ENCODE data around the gene OTX2. TPM values are rescaled to one million over a fixed set of nuclear protein-coding genes. Genes with fewer than 3 reads are reported as not detected.

The OTX2 gene
- total and polyA plus RNA-seq, 9 donors = 0.06 TPM; not detected in 8

DNA sequence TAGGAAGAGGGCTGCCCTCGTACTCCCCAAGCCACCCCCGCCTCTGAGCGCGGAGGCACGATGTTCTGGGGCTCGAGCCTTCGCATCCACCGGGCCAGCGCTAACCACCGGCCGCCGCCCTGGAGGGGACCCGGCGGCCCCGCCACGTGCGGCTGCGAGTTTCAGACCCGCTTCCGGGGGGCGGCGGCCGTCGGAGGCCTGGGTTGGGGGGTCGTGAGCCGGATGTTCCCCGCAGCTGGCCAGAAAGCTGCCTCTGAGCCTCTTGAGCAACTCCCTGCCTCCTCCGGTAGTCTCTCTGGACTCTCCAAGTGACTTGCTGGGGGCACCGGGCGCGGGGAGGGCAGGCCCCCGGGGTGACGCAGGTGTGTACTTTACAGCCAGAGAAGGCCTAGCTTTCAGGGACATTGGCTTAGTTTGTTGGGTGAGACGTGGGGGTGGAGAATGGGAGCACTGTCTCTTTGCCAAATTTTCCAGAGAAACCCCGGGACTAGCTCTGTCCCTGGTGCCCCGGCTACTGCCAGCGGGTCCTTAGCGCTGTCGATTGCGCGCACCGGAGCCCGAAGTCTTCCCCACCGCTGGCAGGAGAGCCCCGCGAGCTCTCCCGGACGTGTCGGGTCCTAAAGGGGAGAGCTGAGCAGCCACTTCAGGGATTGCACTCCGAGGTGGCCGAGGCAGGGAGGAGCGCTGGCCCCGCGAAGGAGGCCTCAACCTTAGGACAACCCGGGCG, 15.6 kb downstream of the OTX2 start:
- Histone ChIP-seq H3K36me3 (no peaks in the 10 kb centered on the region), H3K27me3 (no peaks in the 10 kb centered on the region), H3K27ac (no peak overlapping the region), H3K9me3 (peaks cover 0 to 4% of the 10 kb centered on the region in 2 donors), H3K4me1 (ENCODE audit: insufficient read depth) (no peaks in the 10 kb centered on the region), H3K4me3 (no peak overlapping the region)
- no peak for DNase-seq
- 2% methylated on average over 48 to 56 of the region's 56 CpGs for WGBS, 3 donors
- TF ChIP-seq, protein P1, sequence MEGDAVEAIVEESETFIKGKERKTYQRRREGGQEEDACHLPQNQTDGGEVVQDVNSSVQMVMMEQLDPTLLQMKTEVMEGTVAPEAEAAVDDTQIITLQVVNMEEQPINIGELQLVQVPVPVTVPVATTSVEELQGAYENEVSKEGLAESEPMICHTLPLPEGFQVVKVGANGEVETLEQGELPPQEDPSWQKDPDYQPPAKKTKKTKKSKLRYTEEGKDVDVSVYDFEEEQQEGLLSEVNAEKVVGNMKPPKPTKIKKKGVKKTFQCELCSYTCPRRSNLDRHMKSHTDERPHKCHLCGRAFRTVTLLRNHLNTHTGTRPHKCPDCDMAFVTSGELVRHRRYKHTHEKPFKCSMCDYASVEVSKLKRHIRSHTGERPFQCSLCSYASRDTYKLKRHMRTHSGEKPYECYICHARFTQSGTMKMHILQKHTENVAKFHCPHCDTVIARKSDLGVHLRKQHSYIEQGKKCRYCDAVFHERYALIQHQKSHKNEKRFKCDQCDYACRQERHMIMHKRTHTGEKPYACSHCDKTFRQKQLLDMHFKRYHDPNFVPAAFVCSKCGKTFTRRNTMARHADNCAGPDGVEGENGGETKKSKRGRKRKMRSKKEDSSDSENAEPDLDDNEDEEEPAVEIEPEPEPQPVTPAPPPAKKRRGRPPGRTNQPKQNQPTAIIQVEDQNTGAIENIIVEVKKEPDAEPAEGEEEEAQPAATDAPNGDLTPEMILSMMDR (IDR thresholded peaks at IDR 0.05) = no peak
- TF ChIP-seq POLR2A (IDR thresholded peaks at IDR 0.05) (no peak), EP300 (IDR thresholded peaks at IDR 0.05) (no peak)
- intact Hi-C loops (cut with DNase I) = no loop called here

DNA sequence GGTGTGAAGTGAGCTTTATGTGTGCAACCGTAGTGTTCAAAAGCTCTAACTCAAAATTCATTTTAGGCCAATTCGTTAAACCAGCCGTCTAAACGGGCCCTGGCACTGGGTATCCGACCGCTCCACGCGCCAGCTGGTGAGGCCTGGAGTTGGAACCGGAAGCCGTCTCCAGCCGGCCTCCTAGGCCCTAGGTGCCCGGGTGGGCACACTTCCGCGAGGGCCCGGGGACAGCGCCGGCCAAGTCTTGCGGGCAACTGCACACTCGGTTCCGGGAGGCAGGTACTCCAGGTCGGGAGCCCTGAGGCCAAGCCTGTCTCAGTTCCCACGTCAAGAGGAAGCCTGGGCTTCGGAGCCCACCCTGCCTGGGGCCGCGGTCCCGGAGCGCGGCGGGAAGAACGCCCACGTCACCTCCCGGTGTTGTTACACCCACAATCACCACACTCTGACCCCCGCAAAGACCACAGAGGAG, 16.2 kb downstream of the OTX2 start:
- no peak overlapping the region for H3K27ac ChIP-seq
- H3K9me3 ChIP-seq = peaks cover 0 to 3% of the 10 kb centered on the region in 2 donors
- 9 to 18% (median 12%) methylated on average over 13 to 33 of the region's 33 CpGs for WGBS, 3 donors
- intact Hi-C loops (cut with DNase I) = no loop called here
- no peaks in the 10 kb centered on the region for H3K36me3 ChIP-seq
- TF ChIP-seq, protein P1 (IDR thresholded peaks at IDR 0.05) = no peak
- no peak for TF ChIP-seq EP300 (IDR thresholded peaks at IDR 0.05)
- no peak for TF ChIP-seq POLR2A (IDR thresholded peaks at IDR 0.05)
- no peaks in the 10 kb centered on the region for H3K4me1 ChIP-seq (ENCODE audit: insufficient read depth)
- no peak overlapping the region for H3K4me3 ChIP-seq
- DNase-seq = no peak
- no peaks in the 10 kb centered on the region for H3K27me3 ChIP-seq

DNA sequence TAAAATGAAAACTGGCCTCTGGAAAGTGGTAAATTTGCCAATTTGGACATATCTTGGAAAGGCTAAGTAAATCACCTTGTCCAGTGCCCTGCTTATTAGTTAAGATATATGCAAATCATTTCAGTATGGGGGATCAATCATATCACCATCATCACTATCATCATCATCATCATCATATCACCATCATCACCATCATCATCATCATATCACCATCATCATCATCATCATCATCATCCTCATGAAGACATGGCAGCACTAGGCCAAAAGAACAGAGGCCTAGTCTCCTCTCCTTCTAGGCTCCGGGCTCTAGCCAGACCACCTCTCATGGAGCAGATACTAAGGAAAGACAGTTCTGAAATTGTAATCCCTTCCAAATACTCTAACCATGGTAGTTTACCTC, 20.3 kb downstream of the OTX2 start:
- Histone ChIP-seq H3K27me3 (no peaks in the 10 kb centered on the region), H3K27ac (no peak overlapping the region), H3K4me3 (no peak overlapping the region), H3K36me3 (no peaks in the 10 kb centered on the region), H3K9me3 (no peaks in the 10 kb centered on the region), H3K4me1 (ENCODE audit: insufficient read depth) (no peaks in the 10 kb centered on the region)
- no peak for DNase-seq
- TF ChIP-seq, protein P1 (IDR thresholded peaks at IDR 0.05) = no peak
- TF ChIP-seq EP300 (IDR thresholded peaks at IDR 0.05) = no peak
- no peak for TF ChIP-seq POLR2A (IDR thresholded peaks at IDR 0.05)
- 91 to 96% (median 94%) methylated on average over 1 of the region's 1 CpG for WGBS, 3 donors
- intact Hi-C loops (cut with DNase I) = no loop called here

DNA sequence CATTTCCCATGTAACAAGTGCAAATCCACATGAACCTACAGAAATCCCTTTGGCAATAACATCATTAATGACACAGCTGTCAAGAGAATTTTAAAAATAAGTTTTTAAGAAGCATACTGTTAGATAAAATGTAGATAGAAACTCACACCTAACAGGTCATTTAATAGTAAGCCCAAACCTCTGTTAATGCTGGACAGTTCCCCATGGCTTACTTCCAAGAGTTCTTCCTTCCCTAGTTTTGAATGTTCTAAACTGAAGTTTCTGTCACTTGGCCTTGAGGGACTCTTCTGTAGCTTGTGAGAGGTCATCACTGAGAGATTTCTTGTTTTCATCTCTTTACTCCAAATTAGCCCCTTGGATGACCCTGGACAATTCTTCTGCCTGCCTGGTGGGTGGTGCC, 22.7 kb downstream of the OTX2 start:
- intact Hi-C loops (cut with DNase I) = no loop called here
- Histone ChIP-seq H3K36me3 (no peaks in the 10 kb centered on the region), H3K27ac (no peak overlapping the region), H3K9me3 (no peaks in the 10 kb centered on the region), H3K27me3 (no peaks in the 10 kb centered on the region), H3K4me3 (no peak overlapping the region), H3K4me1 (ENCODE audit: insufficient read depth) (no peaks in the 10 kb centered on the region)
- TF ChIP-seq, protein P1 (IDR thresholded peaks at IDR 0.05) = no peak
- no peak for TF ChIP-seq POLR2A (IDR thresholded peaks at IDR 0.05)
- no peak for TF ChIP-seq EP300 (IDR thresholded peaks at IDR 0.05)
- DNase-seq = no peak

Measured in ovary (tissue), 9 donors.